H1 (cell line): ENCODE results near the gene LRRTM4. TPM values are rescaled to one million over a fixed set of nuclear protein-coding genes. Genes with fewer than 3 reads are reported as not detected.

Experiments used
- CTCF ChIA-PET: fragments of 300-600 bp; sonication (Branson Sonifier 250); formaldehyde crosslinking; loops from one replicate; lab custom pipeline; 2021; ENCODE audit not compliant: partially characterized antibody; lab: Charles Lee
- POLR2A ChIA-PET: fragments of 300-600 bp; sonication (Branson Sonifier 250); formaldehyde crosslinking; loops from one replicate; lab custom pipeline; 2021; ENCODE audit warnings: inconsistent platforms; ENCODE audit not compliant: partially characterized antibody; lab: Charles Lee
- DNase-seq, 2 experiments: peaks; one replicate each; pipeline versions ENCODE4 v3.0.0 to v3.0.0-alpha.2; 2010 to 2022; ENCODE audit warnings: low spot score in 2 of 2, low read depth in 1 of 2, mixed read lengths in 1 of 2
- FAIRE-seq: peaks from 2 replicates; lab custom pipeline; 2011; peaks lifted over from hg19 to GRCh38; lab: Jason Lieb, UNC
- H2AFZ ChIP-seq: 2 replicates; pipeline ENCODE4 v1.8.1; 2012; ENCODE audit warnings: low read length, inconsistent platforms
- H2AK5ac ChIP-seq: 2 replicates; pipeline ENCODE4 v1.6.1; 2013; ENCODE audit warnings: low read depth, low read length
- H2BK120ac ChIP-seq: replicated peaks from 2 replicates; pipeline ENCODE3; 2013; ENCODE audit warnings: low read depth, low read length, inconsistent platforms
- H2BK12ac ChIP-seq: 2 replicates; pipeline ENCODE4 v1.6.1; 2013; ENCODE audit warnings: low read depth, low read length
- H2BK15ac ChIP-seq: 2 replicates; pipeline ENCODE4 v1.6.1; 2013; ENCODE audit warnings: low read length
- H2BK20ac ChIP-seq: 2 replicates; pipeline ENCODE4 v1.6.1; 2013; ENCODE audit warnings: low read length
- H2BK5ac ChIP-seq: 2 replicates; pipeline ENCODE4 v1.6.1; 2013; ENCODE audit warnings: low read depth, low read length
- H3K14ac ChIP-seq: 2 replicates; pipeline ENCODE4 v1.6.1; 2013; ENCODE audit warnings: inconsistent platforms; ENCODE audit not compliant: insufficient read length
- H3K18ac ChIP-seq: 2 replicates; pipeline ENCODE4 v1.6.1; 2013; ENCODE audit warnings: low read length; ENCODE audit errors: extremely low read depth
- H3K23ac ChIP-seq: 2 replicates; pipeline ENCODE4 v1.6.1; 2013; ENCODE audit warnings: inconsistent platforms; ENCODE audit not compliant: insufficient read length
- H3K23me2 ChIP-seq: 2 replicates; pipeline ENCODE4 v1.6.1; 2013; ENCODE audit warnings: low read depth, low read length
- H3K27ac ChIP-seq: 2 replicates; pipeline ENCODE4 v1.6.1; 2011; ENCODE audit warnings: low read depth, low read length, inconsistent platforms
- H3K27me3 ChIP-seq, 4 experiments: replicated peaks in 1 of 4; 1 replicate in 1 of 4; 2 replicates in 3 of 4; pipeline versions ENCODE4 v1.6.1 to v1.8.1; 2011 to 2013; ENCODE audit warnings: low read length in 3 of 4, mild to moderate bottlenecking in 3 of 4, inconsistent platforms in 2 of 4, mixed read lengths in 2 of 4, moderate library complexity in 1 of 4; ENCODE audit not compliant: control insufficient read depth in 3 of 4, insufficient read depth in 3 of 4; ENCODE audit errors: extremely low read depth in 1 of 4
- H3K36me3 ChIP-seq, 4 experiments: 2 replicates each; pipeline versions ENCODE4 v1.6.1 to v1.8.1; 2011 to 2013; ENCODE audit warnings: mild to moderate bottlenecking in 4 of 4, low read length in 3 of 4, moderate library complexity in 2 of 4, control low read depth in 1 of 4, inconsistent platforms in 1 of 4; ENCODE audit not compliant: insufficient read depth in 4 of 4, control insufficient read depth in 2 of 4
- H3K4ac ChIP-seq: replicated peaks from 2 replicates; pipeline ENCODE3; 2013; ENCODE audit warnings: low read length, low read depth, mixed read lengths, inconsistent platforms; ENCODE audit not compliant: insufficient read length
- H3K4me1 ChIP-seq, 4 experiments: replicated peaks in 1 of 4; 1 replicate in 1 of 4; 2 replicates in 3 of 4; pipeline versions ENCODE4 v1.6.1 to v1.8.1; 2011 to 2013; ENCODE audit warnings: low read length in 3 of 4, inconsistent platforms in 2 of 4, mixed read lengths in 1 of 4; ENCODE audit not compliant: insufficient read depth in 4 of 4, control insufficient read depth in 3 of 4
- H3K4me2 ChIP-seq, 2 experiments: 2 replicates each; pipeline versions ENCODE4 v1.6.1 to v1.8.1; 2011 to 2013; ENCODE audit warnings: low read depth in 2 of 2, low read length in 2 of 2, control low read depth in 1 of 2, inconsistent platforms in 1 of 2, mild to moderate bottlenecking in 1 of 2; ENCODE audit not compliant: insufficient read depth in 1 of 2
- H3K4me3 ChIP-seq, 4 experiments: fragments of 200-600, 300-600 bp in 1 of 4; sonication (generic), shearing (Covaris generic), sonication (Bioruptor Twin) in 1 of 4; 2 replicates each; pipeline versions ENCODE4 v1.5.1 to v1.8.1; 2011 to 2016; ENCODE audit warnings: low read length in 4 of 4, low read depth in 3 of 4, control low read depth in 2 of 4, inconsistent platforms in 2 of 4, mild to moderate bottlenecking in 2 of 4, mixed read lengths in 1 of 4, moderate library complexity in 1 of 4; ENCODE audit not compliant: insufficient read depth in 2 of 4; ENCODE audit errors: extremely low read depth in 1 of 4
- H3K56ac ChIP-seq: replicated peaks from 2 replicates; pipeline ENCODE3; 2013; ENCODE audit warnings: low read depth, mild to moderate bottlenecking, mixed read lengths, low read length, inconsistent platforms; ENCODE audit not compliant: insufficient read length
- H3K79me1 ChIP-seq: 2 replicates; pipeline ENCODE4 v1.6.1; 2013; ENCODE audit warnings: low read depth, low read length, control low read depth
- H3K79me2 ChIP-seq, 2 experiments: 2 replicates each; pipeline versions ENCODE4 v1.6.1 to v1.8.1; 2012 to 2013; ENCODE audit warnings: low read length in 2 of 2, mild to moderate bottlenecking in 2 of 2, inconsistent platforms in 1 of 2; ENCODE audit not compliant: insufficient read depth in 2 of 2, control insufficient read depth in 1 of 2
- H3K9ac ChIP-seq, 4 experiments: replicated peaks in 1 of 4; 1 replicate in 1 of 4; 2 replicates in 3 of 4; pipeline versions ENCODE4 v1.6.1 to v1.8.1; 2011 to 2013; ENCODE audit warnings: low read depth in 3 of 4, low read length in 3 of 4, control low read depth in 2 of 4, mild to moderate bottlenecking in 2 of 4, moderate library complexity in 2 of 4, inconsistent platforms in 1 of 4; ENCODE audit errors: extremely low read depth in 1 of 4
- H3K9me3 ChIP-seq, 2 experiments: 2 replicates each; pipeline versions ENCODE4 v1.6.1 to v1.8.1; 2012 to 2013; ENCODE audit warnings: mild to moderate bottlenecking in 2 of 2, moderate library complexity in 2 of 2, control low read depth in 1 of 2, inconsistent platforms in 1 of 2, low read depth in 1 of 2, low read length in 1 of 2, mixed read lengths in 1 of 2; ENCODE audit not compliant: insufficient read depth in 2 of 2
- H4K20me1 ChIP-seq, 2 experiments: replicated peaks in 1 of 2; 2 replicates each; pipeline versions ENCODE3 to v1.8.1; 2011 to 2013; ENCODE audit warnings: inconsistent platforms in 2 of 2, low read length in 2 of 2, mild to moderate bottlenecking in 1 of 2; ENCODE audit not compliant: insufficient read depth in 2 of 2, control insufficient read depth in 1 of 2
- H4K5ac ChIP-seq: 2 replicates; pipeline ENCODE4 v1.6.1; 2013; ENCODE audit warnings: low read length, low read depth, mixed read lengths, inconsistent platforms; ENCODE audit not compliant: insufficient read length
- H4K8ac ChIP-seq: 2 replicates; pipeline ENCODE4 v1.8.0; 2013; ENCODE audit warnings: mild to moderate bottlenecking, moderate library complexity, low read length, inconsistent platforms; ENCODE audit not compliant: insufficient read depth; ENCODE audit errors: extremely low read depth
- H4K91ac ChIP-seq: replicated peaks from 2 replicates; pipeline ENCODE3; 2013; ENCODE audit warnings: low read length, mixed read lengths, inconsistent platforms; ENCODE audit not compliant: insufficient read length
- ASH2L ChIP-seq: fragments of 200-600, 300-600 bp; sonication (generic); IDR thresholded peaks from one replicate; pipeline ENCODE4 v1.7.1; 2017; ENCODE audit warnings: low read length
- CTBP2 ChIP-seq: IDR thresholded peaks from 2 replicates; pipeline ENCODE4 v1.7.0; 2011; ENCODE audit warnings: borderline replicate concordance, mild to moderate bottlenecking, moderate library complexity, mixed read lengths, low read length; ENCODE audit not compliant: insufficient read depth, insufficient read length
- EZH2 ChIP-seq: fragments of 200-600 bp; sonication (generic); IDR thresholded peaks from 2 replicates; pipeline ENCODE4 v1.7.1; 2012; ENCODE audit warnings: low read depth, mild to moderate bottlenecking, moderate library complexity, low read length, inconsistent platforms; ENCODE audit not compliant: severe bottlenecking
- FOSL1 ChIP-seq: IDR thresholded peaks from 2 replicates; pipeline ENCODE4 v1.6.1; 2011; ENCODE audit warnings: mild to moderate bottlenecking, low read depth, low read length, moderate library complexity; ENCODE audit not compliant: insufficient read depth
- HDAC6 ChIP-seq: IDR thresholded peaks from one replicate; pipeline ENCODE4 v1.7.1; 2012; ENCODE audit warnings: low read depth, mild to moderate bottlenecking, inconsistent platforms, low read length, moderate library complexity
- NRF1 ChIP-seq: IDR thresholded peaks from 2 replicates; pipeline ENCODE4 v1.6.1; 2011; ENCODE audit warnings: mild to moderate bottlenecking, low read depth, low read length, improper control_type of control experiment
- POU5F1 ChIP-seq: IDR thresholded peaks from 2 replicates; pipeline ENCODE4 v1.6.1; 2011; ENCODE audit warnings: low read depth, mild to moderate bottlenecking, low read length, moderate library complexity
- RAD21 ChIP-seq, 2 experiments: IDR thresholded peaks in 1 of 2; conservative IDR thresholded peaks in 1 of 2; 2 replicates each; pipeline ENCODE4 v1.6.1; 2011; ENCODE audit warnings: low read depth in 2 of 2, low read length in 2 of 2, improper control_type of control experiment in 1 of 2, inconsistent platforms in 1 of 2, mild to moderate bottlenecking in 1 of 2, moderate library complexity in 1 of 2
- RFX5 ChIP-seq: IDR thresholded peaks from 2 replicates; pipeline ENCODE4 v1.6.1; 2011; ENCODE audit warnings: low read depth, low read length, improper control_type of control experiment, borderline replicate concordance
- RNF2 ChIP-seq: fragments of 200-900, 300-1000 bp; sonication (generic); IDR thresholded peaks from 2 replicates; pipeline ENCODE4 v1.7.1; 2016; ENCODE audit warnings: borderline replicate concordance, low read depth, mild to moderate bottlenecking, antibody characterized with exemption, low read length; ENCODE audit not compliant: poor library complexity, severe bottlenecking; ENCODE audit errors: missing control alignments
- SAP30 ChIP-seq: fragments of 300-600 bp; sonication (generic); IDR thresholded peaks from 2 replicates; pipeline ENCODE4 v1.7.1; 2012; ENCODE audit warnings: low read length, moderate library complexity, mild to moderate bottlenecking, inconsistent platforms; ENCODE audit not compliant: insufficient read depth, insufficient replicate concordance
- SP1 ChIP-seq: IDR thresholded peaks from 2 replicates; pipeline ENCODE4 v1.6.1; 2011; ENCODE audit warnings: low read depth, low read length
- TCF12 ChIP-seq: IDR thresholded peaks from 2 replicates; pipeline ENCODE4 v1.6.1; 2011; ENCODE audit warnings: low read depth, mild to moderate bottlenecking, low read length
- USF2 ChIP-seq: IDR thresholded peaks from 2 replicates; pipeline ENCODE4 v1.6.1; 2011; ENCODE audit warnings: low read length, improper control_type of control experiment
- polyA plus RNA-seq, 7 experiments: library from polyadenylated mRNA; depleted of rRNA in 3 of 7; stranded (reverse) in 5 of 7; unstranded in 2 of 7; fragments of >200 nt in 5 of 7; fragments of 200-250 nt in 2 of 7; gene quantifications; 1 replicate in 5 of 7; 2 replicates in 1 of 7; 4 replicates in 1 of 7; pipeline versions ENCODE4 v1.2.1 to v1.2.3, GENCODE V29; 2011 to 2013; ENCODE audit warnings: missing spikeins in 2 of 7, mixed read lengths in 2 of 7
- total RNA-seq: library from RNA; stranded (reverse); fragmentation: NEBNext Ultra II Directional; extraction: Animal tissue kit (Norgen Biotek cat#: 25700); gene quantifications from 2 replicates; pipeline ENCODE4 v1.2.1, GENCODE V29; 2021

The LRRTM4 gene
- total and polyA plus RNA-seq, 2 of the 8 experiments (the other 6 are each of a cell fraction or from before 2014, with no cell fraction given): 3.6 to 9.5 TPM

- H3K14ac ChIP-seq: no peak overlapping the region
- ChIA-PET POLR2A (no interaction called here), CTCF (no interaction called here)
- no peak overlapping the region for H2BK12ac ChIP-seq
- H3K36me3 ChIP-seq: no peaks in the 10 kb centered on the region
- no peak overlapping the region for H4K91ac ChIP-seq
- H3K56ac ChIP-seq: no peak overlapping the region
- no peak overlapping the region for H3K4me2 ChIP-seq
- H3K4me3 ChIP-seq: no peak overlapping the region
- no peaks in the 10 kb centered on the region for H3K23me2 ChIP-seq
- no peak overlapping the region for H2BK120ac ChIP-seq
- DNase-seq (no peak), FAIRE-seq (no peak)
- H2BK5ac ChIP-seq: no peak overlapping the region
- H3K4ac ChIP-seq: no peak overlapping the region
- no peaks in the 10 kb centered on the region for H3K79me2 ChIP-seq
- H2AK5ac ChIP-seq: no peak overlapping the region
- H2AFZ ChIP-seq: no peak overlapping the region
- H3K4me1 ChIP-seq: no peaks in the 10 kb centered on the region
- no peak overlapping the region for H3K23ac ChIP-seq
- H3K27me3 ChIP-seq: no peaks in the 10 kb centered on the region
- H3K27ac ChIP-seq: no peak overlapping the region
- no peak overlapping the region for H2BK15ac ChIP-seq
- no peak overlapping the region for H3K18ac ChIP-seq
- H3K9ac ChIP-seq: no peak overlapping the region
- H4K20me1 ChIP-seq: no peaks in the 10 kb centered on the region
- no peaks in the 10 kb centered on the region for H3K79me1 ChIP-seq
- no peaks in the 10 kb centered on the region for H3K9me3 ChIP-seq
- H4K5ac ChIP-seq: no peak overlapping the region
- no peak overlapping the region for H2BK20ac ChIP-seq
- no peak overlapping the region for H4K8ac ChIP-seq
- TF ChIP-seq TCF12 (no peak), FOSL1 (no peak), POU5F1 (no peak), NRF1 (no peak), USF2 (no peak), RFX5 (no peak), RAD21 (IDR thresholded peaks at IDR 0.05 in 1 of 2, conservative IDR thresholded peaks at IDR 0.05 in 1 of 2; ENCODE audit: low read depth in 2 of 2, low read length in 2 of 2) (no peak), SP1 (no peak), SAP30 (no peak), CTBP2 (no peak), ASH2L (no peak), HDAC6 (no peak), EZH2 (no peak), RNF2 (no peak)
Measured at GRCh38 chr2:77372636-77373035, 149.5 kb downstream of the LRRTM4 start.
